WERI-Rb-1 (cell line): ENCODE results near the gene ABCF3.

Source experiments
- DNase-seq: peaks from one replicate; pipeline ENCODE4 v3.0.0-alpha.2; 2020
- H3K27ac ChIP-seq: fragments of 250-450 bp; sonication (Bioruptor Pico); 2 replicates; pipeline ENCODE4 v1.5.1; 2020; ENCODE audit warnings: mild to moderate bottlenecking, moderate library complexity
- H3K27me3 ChIP-seq: fragments of 250-450 bp; sonication (Bioruptor Pico); 2 replicates; pipeline ENCODE4 v1.5.1; 2021; ENCODE audit warnings: mild to moderate bottlenecking, low read depth, moderate library complexity; ENCODE audit not compliant: insufficient read depth, severe bottlenecking
- H3K36me3 ChIP-seq: fragments of 250-450 bp; sonication (Bioruptor Pico); 2 replicates; pipeline ENCODE4 v1.5.1; 2020; ENCODE audit warnings: mild to moderate bottlenecking, moderate library complexity
- H3K4me3 ChIP-seq: 2 replicates; pipeline ENCODE4 v1.5.1; 2011; ENCODE audit warnings: low read depth, mild to moderate bottlenecking, control low read depth, low read length
- H3K9me3 ChIP-seq: fragments of 250-450 bp; sonication (Bioruptor Pico); 2 replicates; pipeline ENCODE4 v1.5.1; 2021; ENCODE audit warnings: mild to moderate bottlenecking, moderate library complexity; ENCODE audit not compliant: severe bottlenecking
- CTCF ChIP-seq: IDR thresholded peaks from 2 replicates; pipeline ENCODE4 v1.5.1; 2011; ENCODE audit warnings: low read depth, mild to moderate bottlenecking, control low read depth, inconsistent platforms, low read length

The ABCF3 gene

GRCh38 chr3:184227481-184227935 is 41.5 kb downstream of the ABCF3 start:
- Histone ChIP-seq H3K27me3 (peaks cover 4% of the 10 kb centered on the region), H3K27ac (no peak overlapping the region)
- DNase-seq = peak; percentile 55

GRCh38 chr3:184228376-184229137 is 42.6 kb downstream of the ABCF3 start:
- Histone ChIP-seq H3K4me3 (peak overlapping the region; percentile 73), H3K27me3 (peaks cover 4% of the 10 kb centered on the region)

More at GRCh38 chr3:184227481-184227935, 41.5 kb downstream of the ABCF3 start:
- TF ChIP-seq CTCF = peak; percentile 90
- Histone ChIP-seq H3K36me3 (no peaks in the 10 kb centered on the region), H3K9me3 (no peaks in the 10 kb centered on the region), H3K4me3 (no peak overlapping the region)

GRCh38 chr3:184229394-184230080 is 43.5 kb downstream of the ABCF3 start, which contains the start of gene VWA5B2:
Gene VWA5B2 (plus strand): TSS chr3:184229585. CDS start chr3:184230529, 944 bp downstream.
- Histone ChIP-seq H3K27me3 (peaks cover 4% of the 10 kb centered on the region), H3K27ac (no peak within 1 kb of the TSS; the same call in 1 of the 2 replicates), H3K9me3 (no peaks in the 10 kb centered on the region), H3K36me3 (no peaks in the 10 kb centered on the region), H3K4me3 (peak within 1 kb of the TSS; percentile 73)
- DNase-seq = peak; percentile 81
- peak; percentile 26; the same call in 1 of the 2 replicates for TF ChIP-seq CTCF

More at GRCh38 chr3:184228376-184229137, 42.6 kb downstream of the ABCF3 start:
- DNase-seq = no peak
- Histone ChIP-seq H3K36me3 (no peaks in the 10 kb centered on the region), H3K27ac (no peak overlapping the region), H3K9me3 (no peaks in the 10 kb centered on the region)
- peak; percentile 26; the same call in 1 of the 2 replicates for TF ChIP-seq CTCF

- DNase-seq = peak; percentile 34
- peak overlapping the region; percentile 73 for H3K4me3 ChIP-seq
- H3K36me3 ChIP-seq = no peaks in the 10 kb centered on the region
- no peak overlapping the region for H3K27ac ChIP-seq
- H3K27me3 ChIP-seq = peaks cover 4% of the 10 kb centered on the region
- no peak for TF ChIP-seq CTCF
- H3K9me3 ChIP-seq = no peaks in the 10 kb centered on the region
Measured at GRCh38 chr3:184230081-184230602, 44.1 kb downstream of the ABCF3 start.

- Histone ChIP-seq H3K36me3 (no peaks in the 10 kb centered on the region), H3K27ac (no peak overlapping the region), H3K9me3 (no peaks in the 10 kb centered on the region), H3K4me3 (peak overlapping the region; percentile 73), H3K27me3 (peaks cover 4% of the 10 kb centered on the region)
- no peak for TF ChIP-seq CTCF
- DNase-seq = no peak
Measured at GRCh38 chr3:184230603-184231528, 44.9 kb downstream of the ABCF3 start.
